RCC 7860 (cell line): Measurements from ENCODE around the gene GPR3.
"Not testable (repeated sequence)": the region's sequence is repeated elsewhere in the genome, so short reads cannot be mapped to it uniquely, and the experiment has no call there.

ENCODE experiments used
- DNase-seq: peaks from one replicate; pipeline ENCODE4 v3.0.0-alpha.2; 2015; ENCODE audit warnings: low spot score
- FAIRE-seq: peaks from 2 replicates; lab custom pipeline; 2012; peaks lifted over from hg19 to GRCh38; lab: Jason Lieb, UNC

GPR3 gene

GRCh38 chr1:27398405-27399149, 6.2 kb downstream of the GPR3 start:
- FAIRE-seq (no peak), DNase-seq (no peak)

GRCh38 chr1:27399251-27400025, 7.0 kb downstream of the GPR3 start:
- FAIRE-seq (no peak), DNase-seq (no peak)

DNA sequence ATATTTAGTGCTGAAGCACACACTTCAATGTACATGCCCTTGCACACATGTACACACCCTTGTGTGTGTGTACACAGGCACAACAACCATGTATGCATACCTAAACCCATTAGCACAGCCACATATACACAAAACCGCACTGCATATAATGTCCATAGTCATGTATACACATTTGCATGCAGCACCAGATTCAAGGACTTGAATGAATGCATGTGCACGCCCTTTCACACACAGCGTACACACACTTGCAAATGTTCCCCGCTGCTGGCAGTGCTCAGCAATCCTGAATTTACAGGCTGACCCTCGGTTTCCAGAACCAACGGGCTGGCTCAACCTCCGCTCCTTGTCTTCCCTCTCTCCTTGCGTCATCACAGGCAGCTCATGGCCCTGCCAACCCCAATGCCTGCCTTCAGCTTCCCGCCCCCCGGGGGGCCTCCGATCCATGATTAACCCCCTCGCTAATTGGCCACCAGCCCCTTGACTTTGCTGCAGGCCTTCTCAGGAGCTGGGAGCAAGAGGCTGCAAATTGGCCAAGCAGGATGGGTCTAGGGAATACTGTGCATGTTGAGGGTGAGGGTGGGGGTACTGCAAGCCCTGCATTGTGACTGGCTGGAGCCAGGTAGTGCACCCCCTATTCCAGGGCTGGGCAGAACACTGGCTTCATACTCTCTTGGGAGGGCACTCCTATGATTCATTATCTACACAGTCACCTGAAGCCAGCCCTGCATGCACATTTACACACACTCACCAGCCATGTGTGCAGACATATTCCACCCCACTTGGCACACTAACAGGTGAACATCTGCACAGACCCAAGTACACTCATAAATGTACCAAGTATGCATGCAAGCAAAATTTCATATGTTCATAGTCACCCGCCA, 7.9 kb downstream of the GPR3 start:
- no peak for FAIRE-seq

DNA sequence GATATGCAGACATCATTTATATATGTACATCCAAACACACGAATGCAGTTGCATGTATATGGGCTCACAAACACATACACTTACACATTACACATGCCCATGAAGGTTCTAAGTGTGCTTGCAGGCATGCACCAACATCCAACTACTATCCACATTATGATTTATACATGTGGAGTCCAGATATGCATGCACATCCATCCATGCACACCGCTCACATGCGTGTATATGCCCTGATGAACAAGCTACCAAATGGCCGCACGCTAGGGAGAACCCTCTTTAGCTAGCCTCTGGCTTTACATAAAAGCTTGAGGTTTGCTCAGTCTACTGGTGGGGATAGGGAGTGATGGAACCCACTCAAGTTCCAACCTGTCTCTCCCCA, 8.5 kb downstream of the GPR3 start:
- FAIRE-seq (no peak), DNase-seq (no peak)

More for the DNA sequence above, 7.9 kb downstream of the GPR3 start:
- DNase-seq, result no peak

- FAIRE-seq, result no peak
- peak; percentile 30 for DNase-seq
Observed at GRCh38 chr1:27402349-27402754, 9.9 kb downstream of the GPR3 start.

DNA sequence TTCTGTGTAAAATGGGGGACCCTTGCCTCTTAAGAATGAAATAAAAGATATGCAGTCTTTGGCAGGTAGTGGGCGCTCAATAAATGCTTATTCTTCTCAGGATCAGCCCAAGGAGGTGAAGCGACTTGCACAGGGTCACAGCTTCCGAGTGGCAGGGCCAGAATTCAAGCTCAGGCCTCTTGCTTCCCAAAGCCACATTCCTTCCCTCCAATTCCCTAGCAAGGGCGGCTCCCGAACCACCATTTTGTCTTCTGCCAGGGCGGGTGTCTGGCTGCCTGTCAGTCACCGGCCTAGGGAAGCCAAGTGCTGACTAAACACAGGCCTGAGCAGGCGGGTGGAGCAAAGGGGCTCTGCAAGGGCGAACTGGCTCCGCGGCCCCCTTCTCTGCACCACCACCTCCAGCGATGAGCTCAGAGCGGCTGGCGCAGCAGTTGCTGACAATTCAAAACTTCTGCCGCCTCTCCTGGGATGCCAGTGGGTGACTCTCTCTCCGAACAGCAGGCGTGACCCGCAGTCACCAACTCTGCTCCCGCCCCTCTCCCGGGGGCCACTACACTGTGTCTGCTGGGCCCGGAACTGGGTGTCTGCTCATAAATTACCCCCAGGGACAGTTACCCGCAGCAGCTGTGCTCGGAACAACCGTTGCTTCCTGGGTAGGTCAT, 10.8 kb downstream of the GPR3 start:
- DNase-seq, result no peak
- no peak for FAIRE-seq

DNA sequence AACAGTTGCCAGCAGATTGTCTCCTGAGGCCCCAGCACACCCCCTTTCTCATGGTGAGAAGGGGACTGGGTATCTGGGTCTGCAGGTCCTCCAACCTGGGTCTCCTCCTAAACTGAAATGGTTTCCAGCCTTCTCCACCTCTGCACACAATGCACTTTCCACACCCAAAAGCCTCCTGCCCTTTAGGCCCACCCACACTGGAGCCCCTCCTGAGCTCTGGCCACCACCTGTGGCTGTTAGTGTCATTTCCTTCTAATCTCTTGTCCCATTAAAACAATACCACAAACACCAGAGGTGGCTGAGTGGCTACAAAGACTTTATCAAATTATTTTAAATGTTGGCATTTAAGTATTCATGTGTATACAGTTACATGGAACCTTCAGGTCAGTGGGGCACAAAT, 11.5 kb downstream of the GPR3 start:
- no peak for DNase-seq
- FAIRE-seq, result no peak

DNA sequence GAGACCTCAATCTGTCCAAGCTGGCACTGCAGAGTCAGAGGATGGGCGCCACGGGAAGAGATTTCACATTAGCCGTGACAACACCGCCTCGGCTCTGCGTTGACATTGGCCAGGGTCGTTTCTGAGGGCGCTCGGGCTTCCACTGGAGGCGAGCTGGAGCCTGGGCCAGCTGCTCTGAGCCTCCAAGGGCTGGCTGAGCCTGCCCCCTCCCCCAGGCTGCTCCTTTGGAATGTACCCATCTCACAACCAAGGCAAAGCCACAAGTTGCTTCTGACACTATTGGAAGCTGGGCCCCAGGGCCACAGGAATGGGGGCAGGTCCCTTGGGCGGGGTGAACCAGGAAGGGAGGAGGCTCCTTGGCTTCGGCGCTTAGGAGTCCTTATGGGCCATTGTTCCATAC, 12.7 kb downstream of the GPR3 start:
- no peak for DNase-seq
- FAIRE-seq, result no peak

DNA sequence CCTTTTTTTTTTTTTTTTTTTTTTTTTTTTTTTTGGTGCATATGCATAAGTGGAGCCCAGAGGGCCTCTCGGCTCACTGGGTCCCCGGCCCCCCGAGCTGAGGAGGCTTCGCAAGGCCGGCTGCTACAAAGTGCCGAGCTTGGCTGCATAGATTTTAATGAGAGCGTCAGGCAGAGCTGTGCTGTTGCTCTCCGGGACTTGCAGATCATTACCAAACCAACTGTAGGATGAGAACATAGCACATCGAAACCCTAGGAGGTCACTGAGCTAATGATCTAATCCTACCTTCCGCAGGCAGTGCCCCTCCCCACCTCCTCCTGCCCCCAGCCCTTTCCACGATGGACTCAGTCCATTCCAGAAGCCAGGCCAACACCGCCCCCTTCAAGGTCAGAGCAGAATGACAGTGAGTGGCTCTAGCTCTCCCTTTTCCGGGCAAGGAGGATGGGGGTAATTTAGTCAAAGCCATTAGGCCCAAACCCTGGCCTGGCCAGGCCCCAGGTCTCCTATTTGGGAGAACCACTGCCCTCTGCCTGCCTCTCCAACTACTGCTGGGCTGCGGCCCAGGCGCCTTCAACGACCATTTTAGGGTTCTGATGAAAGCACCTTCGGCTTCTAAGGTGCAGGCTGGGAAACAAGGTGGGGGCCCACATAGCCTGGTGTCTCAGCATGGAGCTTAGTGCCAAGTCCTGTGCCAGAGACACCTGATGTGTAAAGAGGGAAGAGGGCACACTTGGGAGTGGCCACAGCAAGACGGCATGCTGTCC, 13.4 kb downstream of the GPR3 start:
- FAIRE-seq, DNase-seq: not testable (repeated sequence)

- DNase-seq, result no peak
- no peak for FAIRE-seq
Observed at GRCh38 chr1:27406362-27406680, 13.9 kb downstream of the GPR3 start.

- not testable (repeated sequence) for FAIRE-seq, DNase-seq
Observed at GRCh38 chr1:27406791-27407190, 14.4 kb downstream of the GPR3 start.

GRCh38 chr1:27408151-27408550, 15.7 kb downstream of the GPR3 start:
- FAIRE-seq, result no peak

DNA sequence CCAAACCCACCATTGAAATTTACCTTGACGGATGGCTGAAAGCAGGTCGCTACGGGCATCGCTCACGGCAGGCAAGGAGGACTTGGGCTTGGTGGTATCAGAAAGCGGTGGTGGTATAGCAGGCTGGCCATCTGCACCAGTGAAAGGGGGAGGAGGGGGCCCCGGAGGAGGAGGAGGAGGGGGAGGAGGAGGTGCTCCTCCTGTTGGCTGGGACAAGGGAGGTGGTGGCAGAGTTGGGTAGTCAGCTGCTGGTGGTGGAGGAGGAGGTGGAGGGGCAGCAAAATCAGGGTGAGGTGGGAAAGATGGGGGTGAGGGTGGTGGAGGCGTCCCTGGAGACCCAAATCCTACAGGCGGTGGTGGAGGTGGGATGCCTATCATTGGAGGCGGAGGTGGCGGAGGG, 17.2 kb downstream of the GPR3 start:
- FAIRE-seq, result no peak
- no peak for DNase-seq

More at GRCh38 chr1:27408151-27408550, 15.7 kb downstream of the GPR3 start:
- DNase-seq, result no peak

GRCh38 chr1:27410709-27411108, 18.3 kb downstream of the GPR3 start:
- DNase-seq, result no peak
- FAIRE-seq, result no peak

DNA sequence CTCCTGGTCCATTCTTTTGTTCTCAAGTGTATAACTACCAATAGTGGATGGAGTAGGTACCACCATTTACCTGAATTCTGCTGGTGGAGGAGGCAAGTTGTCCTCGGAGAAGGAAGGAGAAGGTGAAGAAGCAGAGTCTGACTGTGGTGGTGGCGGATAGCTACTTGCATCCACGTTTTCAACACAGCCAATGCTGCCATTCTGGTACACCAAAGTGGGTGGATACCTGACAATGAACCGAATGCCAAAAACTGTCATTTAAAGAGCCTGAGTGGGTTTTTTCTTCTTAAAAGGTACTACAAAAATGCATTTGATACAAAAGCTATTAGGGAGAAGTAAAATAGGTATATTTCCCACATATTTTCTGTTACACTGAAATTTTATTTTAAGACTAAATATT, 20.1 kb downstream of the GPR3 start:
- FAIRE-seq, result no peak

DNA sequence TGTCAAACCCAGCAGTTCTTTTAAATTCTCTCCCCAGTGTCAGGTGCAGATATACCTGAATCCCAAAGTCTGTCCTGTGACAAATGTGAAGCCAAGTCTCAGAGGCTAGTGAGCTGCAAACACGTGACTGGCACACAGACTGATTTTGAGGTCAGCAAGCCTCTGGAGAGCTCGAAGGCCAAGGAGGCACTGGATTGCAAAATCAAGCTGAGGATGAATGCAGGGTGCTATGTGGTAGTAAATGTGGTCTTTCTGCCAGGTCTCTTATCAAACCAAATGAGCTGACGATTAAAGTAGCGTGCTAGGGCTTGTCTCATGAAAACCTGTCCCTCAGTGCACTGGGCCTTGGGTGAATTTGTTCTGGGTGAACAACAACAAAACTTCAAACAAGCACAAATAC, 20.6 kb downstream of the GPR3 start:
- FAIRE-seq, result no peak

More for the DNA sequence above, 20.1 kb downstream of the GPR3 start:
- DNase-seq, result no peak

DNA sequence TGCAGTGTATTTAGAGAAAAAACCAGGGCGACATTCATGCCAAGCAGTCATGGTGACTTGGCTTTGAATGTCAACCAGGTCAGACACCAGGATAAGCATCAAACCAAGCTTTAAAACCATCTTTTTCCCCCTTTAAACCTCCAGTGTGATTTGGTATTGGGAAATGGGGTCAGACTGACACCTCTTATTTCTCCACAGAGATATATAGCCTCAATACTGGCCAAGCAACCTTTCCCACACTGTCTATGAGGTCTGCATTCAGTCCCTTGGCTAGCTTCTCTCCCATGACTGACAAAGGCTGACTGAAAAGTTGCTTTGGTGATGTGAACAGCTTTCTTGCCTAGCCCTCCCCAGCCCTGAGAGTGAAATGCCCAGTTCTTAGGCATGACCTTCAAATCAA, 21.7 kb downstream of the GPR3 start:
- FAIRE-seq (no peak), DNase-seq (no peak)

More for the DNA sequence above, 20.6 kb downstream of the GPR3 start:
- no peak for DNase-seq

GRCh38 chr1:27416387-27417111, 24.1 kb downstream of the GPR3 start:
- FAIRE-seq (no peak), DNase-seq (peak; percentile 32)

DNA sequence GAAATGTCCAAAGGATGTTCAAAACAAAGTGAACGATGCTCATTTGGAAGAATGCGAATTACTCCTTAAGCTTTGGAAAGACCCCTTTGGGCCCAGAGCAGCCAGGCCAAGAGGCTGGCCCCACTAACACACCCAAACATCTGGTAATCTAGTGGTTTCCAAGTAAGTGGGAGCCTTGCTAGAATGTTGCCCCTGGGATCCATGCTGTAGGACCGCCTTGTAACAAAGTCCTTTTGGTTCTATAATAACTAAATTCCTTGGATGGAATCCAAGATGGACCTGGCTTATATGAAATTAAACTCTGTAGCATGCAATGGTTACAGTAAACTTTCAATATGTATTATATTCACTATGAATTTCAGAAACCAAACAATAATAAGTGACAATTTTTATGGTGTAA, 25.3 kb downstream of the GPR3 start:
- no peak for FAIRE-seq
- no peak for DNase-seq
